Kasumi-1 (cell line): Measurements from ENCODE around the gene ERC1.
"Not testable (repeated sequence)": the region's sequence is repeated elsewhere in the genome, so short reads cannot be mapped to it uniquely, and the experiment has no call there.

Experiments used
- DNase-seq, 2 experiments: peaks; one replicate each; lab custom pipeline; 2025; lab: John Stamatoyannopoulos, UW

The ERC1 gene

DNA sequence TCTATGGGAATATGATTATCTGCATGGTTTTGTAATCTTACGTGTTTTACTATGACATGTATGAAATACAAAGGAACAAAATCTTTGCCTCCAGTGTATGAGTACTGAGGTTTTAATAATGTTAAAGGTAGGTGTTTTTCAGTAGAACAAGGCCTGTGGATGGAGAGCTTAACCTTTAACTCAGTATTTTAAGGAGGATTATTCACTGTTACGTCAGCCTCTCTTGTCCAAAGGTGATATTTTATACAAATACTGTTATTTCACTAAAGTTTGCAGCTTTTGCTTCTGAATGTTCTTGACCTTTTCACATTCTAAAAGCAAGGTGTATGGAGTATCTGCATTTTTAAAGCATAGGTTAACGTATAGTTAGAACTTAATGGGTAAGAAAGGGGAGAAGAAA, 195.3 kb downstream of the ERC1 start:
- DNase-seq, result no peak

DNA sequence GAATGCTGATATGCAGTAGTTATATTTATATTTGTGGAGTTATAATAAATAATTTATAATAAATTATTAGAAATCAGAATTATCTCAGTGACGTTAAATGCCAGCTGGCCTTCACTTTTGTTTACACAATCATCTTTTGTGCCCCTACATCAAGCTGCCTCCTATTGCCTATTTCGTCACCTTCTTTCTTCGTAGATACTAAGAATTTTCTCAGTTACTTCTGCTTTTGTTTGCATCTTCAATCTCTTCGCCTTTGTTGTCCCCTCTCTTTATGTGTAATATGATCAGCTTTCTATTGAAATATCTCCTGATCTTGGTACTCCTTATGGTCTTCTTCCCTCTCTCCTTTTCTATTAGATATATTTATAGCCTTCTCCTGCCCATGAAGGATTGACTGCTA, 197.0 kb downstream of the ERC1 start:
- no peak for DNase-seq

DNA sequence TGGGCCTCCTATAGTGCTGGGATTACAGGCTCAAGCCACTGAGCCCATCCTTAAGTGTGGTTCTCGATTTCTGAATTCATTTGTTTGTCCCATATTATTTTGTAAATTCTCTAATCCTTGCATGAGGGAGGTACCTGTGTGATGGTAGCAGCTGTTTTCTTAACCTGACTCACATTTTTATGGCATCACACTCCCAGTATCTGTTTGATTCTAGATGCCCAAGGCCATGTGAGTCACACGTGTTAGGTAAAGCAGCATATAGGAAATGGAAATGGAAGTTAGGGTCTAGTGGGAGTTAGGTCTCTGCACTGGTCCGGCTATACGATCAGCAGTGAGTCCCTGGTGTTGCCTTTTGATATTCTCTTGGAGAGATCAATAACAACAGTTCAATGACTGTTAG, 198.1 kb downstream of the ERC1 start:
- DNase-seq, result no peak

DNA sequence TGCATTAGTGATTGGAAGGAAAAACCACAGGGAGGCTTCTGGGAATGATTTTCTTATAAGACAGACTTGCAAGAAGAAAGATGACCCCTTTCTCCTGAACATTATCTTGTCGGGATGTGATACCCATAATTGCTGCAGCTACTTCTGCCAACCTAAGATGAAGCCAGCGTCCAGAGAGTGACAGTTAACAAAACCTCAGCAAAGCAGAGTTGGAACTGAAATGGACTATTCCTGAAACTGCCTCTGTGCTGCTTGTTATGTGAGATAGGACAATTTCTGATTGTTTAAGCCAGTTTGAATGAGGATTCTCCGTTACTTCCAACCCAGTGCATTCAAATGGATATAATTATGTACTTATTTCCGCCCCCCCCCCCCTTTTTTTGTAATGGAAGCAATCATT, 204.5 kb downstream of the ERC1 start:
- no peak for DNase-seq

DNA sequence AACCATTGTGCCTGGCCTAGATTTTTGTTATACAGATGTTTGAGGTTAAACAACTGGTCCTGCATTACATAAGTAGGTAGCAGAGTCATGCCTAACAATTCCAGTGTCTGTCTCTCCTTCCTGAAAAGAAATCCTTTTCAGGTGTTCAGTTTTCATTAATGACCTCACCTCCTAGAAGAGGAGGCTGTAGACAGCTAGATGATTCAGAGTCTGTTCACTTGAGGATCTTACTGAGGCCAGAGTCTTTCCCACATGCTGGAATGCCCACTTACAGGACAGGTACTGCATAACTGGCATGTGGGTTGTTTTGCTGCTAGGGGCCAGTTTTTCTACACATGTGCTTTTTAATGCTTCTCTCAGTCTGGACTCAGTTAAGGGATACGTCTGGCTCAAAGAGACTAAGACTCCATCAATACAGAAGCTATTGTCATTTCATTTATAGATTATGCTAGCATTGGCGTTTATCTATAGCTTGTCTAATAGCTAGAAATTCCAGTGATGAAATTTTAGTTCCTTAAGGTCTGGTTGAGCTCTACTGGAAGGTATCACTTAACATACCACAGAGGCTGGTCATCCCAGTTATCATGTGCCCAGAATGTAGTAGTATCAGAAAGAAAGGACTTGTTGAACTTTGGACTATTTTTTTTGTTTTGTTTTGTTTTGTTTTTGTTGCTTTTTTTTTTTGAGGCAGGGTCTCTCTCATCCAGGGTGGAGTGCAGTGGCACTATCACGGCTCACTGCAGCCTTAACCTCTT, 206.4 kb downstream of the ERC1 start:
- no peak for DNase-seq

DNA sequence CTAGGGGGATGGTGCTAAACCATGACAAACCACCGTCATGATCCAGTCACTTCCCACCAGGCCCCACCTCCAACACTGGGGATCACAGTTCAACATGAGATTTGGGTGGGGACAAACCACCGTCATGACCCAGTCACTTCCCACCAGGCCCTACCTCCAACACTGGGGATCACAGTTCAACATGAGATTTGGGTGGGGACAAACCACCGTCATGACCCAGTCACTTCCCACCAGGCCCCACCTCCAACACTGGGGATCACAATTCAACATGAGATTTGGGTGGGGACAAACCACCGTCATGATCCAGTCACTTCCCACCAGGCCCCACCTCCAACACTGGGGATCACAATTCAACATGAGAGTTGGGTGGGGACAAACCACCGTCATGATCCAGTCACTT, 207.8 kb downstream of the ERC1 start:
- DNase-seq, result not testable (repeated sequence)

DNA sequence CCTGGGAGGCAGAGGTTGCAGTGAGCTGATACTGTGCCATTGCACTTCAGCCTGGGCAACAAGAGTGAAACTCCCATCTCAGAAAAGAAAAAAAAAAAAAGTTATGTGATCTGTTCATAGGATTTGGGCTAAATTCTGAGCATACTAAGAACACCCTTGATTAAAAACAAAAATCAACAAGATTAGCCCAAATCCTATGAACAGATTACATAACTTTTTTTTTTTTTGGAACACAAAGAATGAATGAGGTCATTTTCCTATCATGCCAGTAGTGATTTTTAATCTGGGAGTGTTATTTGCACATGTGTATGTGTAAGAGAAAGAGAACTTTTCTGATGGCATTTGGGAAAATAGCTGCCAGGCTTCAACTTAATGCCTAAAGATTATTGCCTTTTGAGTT, 208.7 kb downstream of the ERC1 start:
- no peak for DNase-seq

DNA sequence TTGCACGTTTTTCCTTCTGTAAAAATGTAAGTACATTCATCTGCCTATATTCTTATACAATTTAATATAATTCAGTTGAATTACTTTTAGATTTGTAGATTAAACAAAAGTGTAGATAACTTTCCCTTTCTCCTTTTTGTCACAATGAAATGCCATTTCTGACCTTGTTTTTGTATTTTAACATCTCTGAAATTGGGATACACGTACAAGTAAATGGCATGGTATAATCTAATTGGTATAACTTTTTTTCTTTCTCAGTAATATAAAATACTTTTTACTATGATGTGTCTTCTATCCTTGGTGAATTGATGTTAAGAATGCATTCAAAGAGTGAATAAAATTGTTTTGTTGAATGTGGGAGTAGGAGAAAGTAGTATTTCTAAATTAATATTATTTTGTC, 210.0 kb downstream of the ERC1 start:
- DNase-seq, result no peak

DNA sequence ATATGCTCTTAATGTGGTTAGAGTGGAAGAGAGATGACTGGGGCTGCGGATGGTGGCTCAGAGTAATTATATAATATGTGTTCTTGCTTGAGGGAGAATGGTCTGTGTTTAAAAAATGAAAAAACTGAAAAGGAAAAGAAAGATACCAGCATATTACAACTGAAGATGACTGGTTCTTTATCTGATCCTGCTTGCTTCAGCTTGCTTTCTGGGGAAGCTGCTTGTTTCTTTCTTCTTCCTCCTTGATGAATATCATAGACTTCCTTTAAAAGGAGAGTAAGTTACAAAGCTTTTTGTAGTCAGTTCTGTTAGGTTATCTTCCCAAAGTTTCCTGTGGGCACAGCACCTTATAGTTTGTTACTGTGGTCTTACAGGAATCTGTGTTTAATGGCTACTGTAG, 210.9 kb downstream of the ERC1 start:
- no peak for DNase-seq

DNA sequence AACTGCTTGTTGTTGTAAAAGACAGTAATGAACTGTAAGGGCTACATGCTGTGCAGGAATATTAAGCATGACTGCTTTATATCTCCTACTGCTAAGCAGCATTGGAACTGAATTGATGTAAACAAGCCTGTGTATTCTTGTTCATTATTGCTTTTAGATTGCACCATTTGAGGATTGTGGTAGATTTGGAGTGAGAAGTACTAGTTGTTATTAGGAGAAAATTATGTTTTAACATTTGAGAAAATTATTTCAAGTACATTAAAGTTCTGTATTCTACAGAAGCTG, 212.7 kb downstream of the ERC1 start:
- DNase-seq, result no peak

DNA sequence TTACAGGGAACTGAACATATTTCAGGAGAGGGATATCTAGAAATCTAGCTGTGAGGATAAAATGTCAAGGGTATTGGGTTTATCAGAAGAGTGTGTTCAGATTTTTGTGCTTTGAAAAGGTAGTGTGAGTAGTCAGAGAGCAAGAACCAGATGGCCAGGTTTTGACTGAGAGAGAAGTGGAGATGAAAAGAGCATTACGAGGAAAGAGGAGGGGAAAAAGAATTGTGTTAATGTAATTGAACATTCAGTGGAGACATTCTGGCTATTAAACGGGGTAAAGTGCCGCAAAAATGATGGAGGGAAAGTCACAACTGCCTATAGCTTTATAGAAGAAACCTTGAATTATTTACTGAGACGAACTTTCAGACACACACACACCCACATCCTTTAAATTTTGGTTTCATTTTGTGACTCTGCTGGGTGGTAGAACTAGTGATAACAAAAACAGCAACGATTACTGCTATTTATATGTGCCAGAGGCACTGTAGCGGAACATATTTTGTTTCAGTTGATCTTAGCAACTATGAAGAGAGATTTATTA, 213.6 kb downstream of the ERC1 start:
- DNase-seq, result no peak

DNA sequence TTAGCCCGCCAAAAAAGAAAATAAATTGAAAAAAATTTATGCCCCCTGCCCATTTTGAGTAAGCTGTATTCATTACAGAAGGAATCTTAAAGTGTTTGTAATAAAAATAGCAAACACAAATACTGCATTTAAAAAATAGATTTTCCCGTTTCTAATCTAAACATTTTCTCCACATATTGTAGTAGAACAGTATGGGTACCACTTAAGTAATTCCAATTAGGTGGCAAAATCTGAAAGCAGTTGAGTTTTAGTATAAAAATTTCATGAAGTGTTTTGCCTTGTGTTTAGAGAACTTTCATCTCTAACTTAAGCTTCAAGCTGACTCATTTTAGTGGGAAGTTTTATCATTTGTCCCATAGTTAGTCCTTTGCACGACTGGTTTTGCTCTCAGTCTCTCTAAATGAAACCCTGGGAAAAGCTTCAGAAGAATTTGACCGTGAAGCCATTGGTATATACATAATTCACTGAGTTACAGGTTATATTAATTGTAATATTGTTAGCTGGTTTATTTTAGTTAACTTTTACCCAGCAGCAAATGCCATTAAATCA, 214.6 kb downstream of the ERC1 start:
- DNase-seq, result no peak

DNA sequence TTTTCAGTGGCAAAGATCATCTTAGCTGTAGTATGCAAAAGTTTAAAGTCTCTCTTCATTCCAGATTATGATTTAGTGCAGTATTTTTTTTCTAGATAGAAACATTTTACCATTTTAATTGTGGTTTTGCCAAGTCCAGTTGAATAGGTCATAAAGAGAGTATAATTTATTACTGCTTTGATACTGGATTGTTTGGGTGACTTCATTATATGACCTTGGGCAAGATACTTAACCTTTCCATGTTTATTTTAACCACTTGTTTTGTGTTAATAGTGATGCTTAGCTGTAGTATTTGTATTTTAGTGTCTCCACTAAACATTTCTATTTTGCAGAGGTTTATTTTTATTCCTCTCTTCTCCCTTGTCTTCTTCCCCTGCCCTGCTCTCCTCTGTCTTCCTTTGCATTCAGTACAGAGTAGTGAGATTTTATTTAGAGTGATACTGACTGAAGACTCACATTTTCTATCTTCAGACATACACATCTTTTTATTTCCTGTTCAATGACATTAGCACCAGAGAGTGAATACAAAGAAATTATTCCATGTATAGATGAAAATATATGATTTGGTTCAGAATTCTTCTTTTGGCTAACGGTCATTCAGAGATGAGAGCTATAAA, 215.2 kb downstream of the ERC1 start:
- DNase-seq, result no peak

DNA sequence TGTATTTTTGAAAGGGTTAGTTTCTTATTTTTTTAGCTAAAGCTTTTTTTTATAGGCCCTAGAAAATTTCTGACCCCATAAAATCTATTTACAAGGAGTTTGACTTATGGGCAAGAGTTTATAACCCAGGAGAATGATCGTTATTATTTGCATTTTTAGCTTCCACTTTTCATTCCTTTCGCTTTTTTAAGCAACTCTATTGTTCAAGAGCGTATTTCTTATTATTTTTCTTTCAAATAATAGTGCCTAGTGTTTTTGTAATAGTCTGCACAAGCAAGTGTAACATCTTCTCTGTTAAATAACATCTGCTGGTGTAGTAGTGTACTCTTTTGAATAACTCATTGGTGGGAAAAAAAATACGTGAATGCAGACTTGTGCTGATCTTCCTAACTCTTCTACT, 216.3 kb downstream of the ERC1 start:
- DNase-seq, result no peak

DNA sequence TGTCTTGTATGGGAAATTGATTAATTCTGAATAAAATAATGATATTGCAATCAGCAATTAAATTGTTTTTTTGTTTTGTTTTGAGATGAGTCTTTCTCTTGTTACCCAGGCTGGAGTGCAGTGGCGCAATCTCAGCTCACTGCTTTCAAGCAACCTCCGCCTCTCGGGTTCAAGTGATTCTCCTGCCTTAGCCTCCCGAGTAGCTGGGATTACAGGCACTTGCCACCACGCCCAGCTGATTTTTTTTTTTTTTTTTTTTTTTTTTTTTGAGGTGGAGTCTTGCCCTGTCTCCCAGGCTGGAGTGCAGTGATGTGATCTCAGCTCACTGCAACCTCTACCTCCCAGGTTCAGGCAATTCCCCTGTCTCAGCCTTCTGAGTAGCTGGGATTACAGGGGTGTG, 217.7 kb downstream of the ERC1 start:
- not testable (repeated sequence) for DNase-seq

DNA sequence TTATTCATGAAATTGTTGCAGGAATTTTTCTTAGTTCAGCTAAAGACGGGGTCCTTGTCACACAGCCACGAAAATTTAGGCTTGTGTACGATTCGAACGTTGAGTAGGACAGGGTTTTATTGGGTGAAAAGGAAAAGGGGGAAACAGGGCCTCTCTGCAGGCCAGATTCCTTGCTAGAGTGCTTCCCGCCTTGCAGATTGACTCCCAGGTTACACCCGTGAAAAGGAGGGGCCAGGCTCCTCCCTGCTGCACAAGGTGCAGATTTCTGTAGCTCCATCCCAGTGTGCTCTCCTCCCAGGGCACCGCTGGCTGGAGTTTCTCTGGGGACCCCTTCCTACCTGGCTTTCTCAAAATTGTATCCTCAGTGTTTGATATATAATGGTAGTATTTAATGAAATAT, 221.5 kb downstream of the ERC1 start:
- no peak for DNase-seq

DNA sequence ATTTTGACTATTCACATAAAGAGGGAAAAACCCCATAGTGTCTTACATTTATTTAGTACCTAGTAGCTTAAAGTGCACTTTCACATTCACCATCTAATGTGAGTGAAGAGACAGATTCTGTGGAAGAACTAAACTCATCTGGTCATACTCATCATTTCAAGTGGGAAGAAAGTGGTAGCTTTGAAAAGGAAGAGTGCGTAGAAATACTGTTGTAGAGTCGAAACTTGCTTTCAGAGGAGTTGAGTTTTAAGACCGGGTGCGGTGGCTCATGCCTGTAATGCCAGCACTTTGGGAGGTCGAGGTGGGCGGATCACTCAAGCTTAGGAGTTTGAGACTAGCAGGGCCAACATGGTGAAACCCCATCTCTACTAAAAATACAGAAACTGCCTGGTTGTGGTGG, 222.2 kb downstream of the ERC1 start:
- DNase-seq, result no peak

DNA sequence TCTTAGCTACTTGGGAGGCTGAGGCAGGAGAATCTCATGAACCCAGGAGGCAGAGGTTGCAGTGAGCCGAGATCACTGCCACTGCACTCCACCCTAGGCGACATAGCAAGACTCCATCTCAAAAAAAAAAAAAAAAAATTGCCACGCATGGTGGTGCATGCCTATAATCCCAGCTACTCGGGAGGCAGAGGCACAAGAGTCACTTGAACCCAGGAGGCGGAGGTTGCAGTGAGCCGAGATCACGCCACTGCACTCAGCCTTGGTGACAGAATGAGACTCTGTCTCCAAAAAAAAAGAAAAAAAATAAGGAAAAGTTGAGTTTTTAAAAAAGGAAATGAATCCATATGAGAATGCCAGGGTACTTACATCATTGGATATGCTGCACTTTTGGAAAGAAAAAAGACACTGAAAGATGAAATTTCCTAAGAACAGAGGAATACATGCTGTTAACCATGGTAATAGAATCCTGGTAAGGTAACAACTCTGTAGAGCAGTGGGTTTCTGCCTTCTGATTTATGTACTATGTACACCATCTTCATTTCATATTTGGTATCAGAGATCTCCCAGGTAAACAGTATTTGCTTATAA, 222.7 kb downstream of the ERC1 start:
- DNase-seq, result no peak

DNA sequence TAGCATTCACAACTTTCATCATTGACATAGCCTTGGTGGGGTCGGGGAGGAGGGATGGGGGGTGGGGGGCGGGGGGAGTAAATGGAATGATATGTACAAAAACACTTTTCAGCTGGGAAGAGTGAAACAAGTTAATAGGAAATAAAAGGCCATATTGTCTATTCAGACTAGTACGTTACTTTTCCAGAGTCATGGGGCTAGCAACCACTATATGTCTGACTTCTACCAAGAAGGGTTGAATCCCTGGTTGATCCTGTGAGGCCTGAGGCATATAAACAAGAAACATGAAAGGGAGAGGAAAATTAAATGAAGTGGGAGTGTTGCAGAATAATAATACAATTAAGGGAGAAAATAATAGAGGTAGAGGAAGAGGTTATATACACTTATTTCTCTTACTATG, 225.5 kb downstream of the ERC1 start:
- DNase-seq, result no peak

DNA sequence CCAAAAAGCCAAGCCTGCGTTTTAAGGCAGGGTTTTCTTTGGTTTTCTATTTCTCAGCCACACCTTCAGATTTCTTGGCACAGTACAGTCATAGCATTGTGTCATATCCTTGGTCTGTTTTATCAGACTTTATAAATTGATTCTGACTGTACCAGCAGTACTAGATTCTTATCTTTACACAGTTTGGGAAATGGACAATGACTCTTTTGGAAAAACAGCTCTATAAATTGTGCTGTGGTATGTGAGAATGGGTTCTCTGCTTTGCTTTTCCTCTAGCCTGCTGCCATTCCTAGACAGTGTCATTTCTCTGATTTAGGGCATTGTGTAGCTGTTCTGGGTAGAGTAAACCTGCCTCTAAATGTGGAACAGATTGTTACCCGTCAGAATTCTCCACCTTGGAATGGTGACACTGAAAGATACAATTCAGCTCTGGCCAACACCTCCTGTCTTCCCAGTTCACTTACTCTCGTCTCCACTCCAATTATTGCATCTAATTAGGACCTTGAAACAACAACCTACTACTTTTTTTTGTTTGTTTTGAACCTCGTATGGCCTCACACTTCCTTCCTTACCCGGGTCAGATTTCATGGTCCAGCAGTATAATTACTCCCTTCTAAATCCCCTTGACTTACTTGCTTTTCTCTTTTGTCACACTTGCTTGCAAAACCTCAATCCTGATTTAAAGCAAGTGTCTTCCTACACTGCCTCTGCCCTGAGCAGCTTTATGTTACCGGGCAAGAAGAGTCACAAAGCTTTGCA, 226.3 kb downstream of the ERC1 start:
- no peak for DNase-seq

DNA sequence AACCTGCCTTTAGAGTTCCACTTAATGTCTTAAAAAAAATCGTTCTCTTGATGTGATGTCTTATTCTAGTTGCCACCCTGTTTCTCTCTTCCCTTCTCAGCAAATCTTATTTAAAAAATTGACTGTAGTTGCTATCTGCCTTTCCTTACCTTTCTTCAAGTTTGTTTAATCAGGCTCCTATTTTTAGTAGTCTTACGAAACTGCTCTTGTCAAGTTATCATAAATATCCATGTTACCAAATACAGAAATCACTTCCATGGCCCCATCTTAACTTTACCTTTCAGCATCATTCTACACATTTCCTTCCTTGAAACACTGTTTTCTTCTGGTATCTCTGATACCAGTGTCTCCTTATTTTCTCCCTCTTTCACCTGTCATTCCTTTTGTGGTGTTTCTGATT, 227.3 kb downstream of the ERC1 start:
- no peak for DNase-seq
